NCI-H2171 (cell line): ENCODE results near the gene RFXANK.

Experiments used
- DNase-seq: peaks from one replicate; lab custom pipeline; 2025; lab: John Stamatoyannopoulos, UW

RFXANK gene

DNA sequence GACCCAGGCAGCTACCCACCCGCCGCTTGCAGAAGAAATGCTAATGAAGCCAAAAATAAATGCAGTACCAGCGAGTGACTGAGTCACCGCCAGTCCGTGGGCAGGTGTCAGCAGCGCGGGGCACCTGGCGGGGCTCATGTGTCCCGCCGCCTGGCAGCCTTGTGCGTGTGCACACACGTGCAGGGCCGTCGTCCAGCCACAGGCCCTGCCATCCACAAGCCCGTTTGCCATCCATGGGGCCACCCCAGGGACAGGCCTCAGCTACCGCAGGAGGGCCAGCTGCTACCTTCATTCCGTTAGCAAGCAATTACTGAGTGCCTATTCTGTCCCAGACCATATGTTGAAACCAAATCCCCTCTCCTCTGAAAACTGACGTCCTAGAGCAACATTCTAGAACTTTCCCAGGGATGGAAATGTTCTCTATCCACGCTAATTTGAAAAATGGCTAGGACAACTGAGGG is 40.2 kb downstream of the RFXANK start:
- DNase-seq, result peak; percentile 52

DNA sequence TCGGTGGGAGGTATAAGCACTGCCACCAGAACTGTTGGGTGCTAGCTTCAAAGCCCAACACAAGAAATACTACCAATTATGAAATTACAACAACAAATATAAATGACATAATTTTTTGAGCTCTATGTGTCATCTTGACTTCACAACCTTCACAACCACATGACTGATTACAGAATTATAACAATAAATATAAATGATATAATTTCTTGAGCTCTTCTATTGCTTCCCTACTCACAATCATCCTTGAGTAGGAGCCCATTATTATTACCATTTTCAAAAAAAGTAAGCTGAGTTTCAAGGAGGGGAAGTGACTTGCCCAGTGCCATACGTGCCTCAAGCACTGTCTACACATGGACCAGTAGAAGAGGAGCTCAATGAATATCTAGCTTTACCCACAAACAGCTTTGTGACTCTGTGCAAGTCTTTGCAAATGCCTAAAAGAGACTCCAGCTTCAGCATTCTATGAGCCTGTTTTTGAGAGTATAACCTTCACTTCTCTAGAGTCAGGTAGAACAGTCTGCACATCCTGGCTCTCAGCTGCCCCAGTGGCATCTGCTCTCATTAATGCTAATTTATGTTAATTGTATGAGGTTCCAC is 42.3 kb downstream of the RFXANK start:
- DNase-seq, result no peak

- no peak for DNase-seq
These were observed 44.1 kb downstream of the RFXANK start for GRCh38 chr19:19236173-19236572.

DNA sequence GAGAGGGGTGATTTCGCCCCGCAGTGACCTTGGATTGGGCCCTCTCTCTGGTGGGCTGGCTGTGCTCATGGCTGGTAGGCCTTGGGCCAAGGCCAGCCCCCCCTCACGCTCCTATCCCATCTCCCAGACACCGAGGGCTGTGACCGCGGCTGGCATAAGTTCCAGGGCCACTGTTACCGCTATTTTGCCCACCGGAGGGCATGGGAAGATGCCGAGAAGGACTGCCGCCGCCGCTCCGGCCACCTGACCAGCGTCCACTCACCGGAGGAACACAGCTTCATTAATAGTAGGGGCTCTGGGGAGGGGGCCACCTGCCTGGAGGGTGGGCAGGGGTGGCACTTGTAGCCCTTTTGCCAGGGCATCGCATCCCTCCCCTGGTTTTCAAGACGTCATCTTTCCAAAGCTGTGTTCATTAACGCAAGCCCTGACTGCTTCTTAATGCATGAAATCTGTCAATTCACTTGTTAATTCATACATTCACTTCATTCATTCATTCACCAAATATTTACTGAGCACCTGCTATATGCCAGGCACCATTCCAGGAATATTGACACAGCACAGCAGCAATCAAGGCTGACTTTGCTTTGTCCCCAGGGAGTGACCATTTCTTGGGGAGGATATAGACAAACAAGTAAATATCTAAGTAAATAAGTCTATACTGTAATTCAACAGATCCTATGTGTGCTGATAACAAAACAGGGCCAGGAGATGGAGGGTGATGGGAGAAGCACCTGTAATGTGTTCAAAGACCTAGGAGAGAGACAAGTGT is 46.3 kb downstream of the RFXANK start:
- DNase-seq, result no peak

- DNase-seq, result no peak
These were observed 47.6 kb downstream of the RFXANK start for GRCh38 chr19:19239675-19240074.

DNA sequence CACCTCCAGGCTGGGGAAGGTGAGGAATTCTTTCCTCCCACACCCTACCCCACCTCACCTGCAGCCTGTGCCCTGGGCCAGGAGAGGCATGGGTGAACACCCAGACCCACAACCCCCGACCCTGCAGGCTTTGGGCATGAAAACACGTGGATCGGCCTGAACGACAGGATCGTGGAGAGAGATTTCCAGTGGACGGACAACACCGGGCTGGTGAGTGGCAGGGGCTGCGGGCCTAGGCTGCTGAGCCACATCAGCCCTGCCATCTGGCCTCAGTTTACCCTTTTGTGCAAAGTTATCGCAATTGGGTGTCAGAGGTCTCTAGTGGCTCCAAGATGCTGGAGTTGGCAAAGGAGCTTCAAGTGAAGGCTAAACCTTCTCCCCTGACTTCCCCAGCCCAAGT is 48.4 kb downstream of the RFXANK start:
- no peak for DNase-seq

DNA sequence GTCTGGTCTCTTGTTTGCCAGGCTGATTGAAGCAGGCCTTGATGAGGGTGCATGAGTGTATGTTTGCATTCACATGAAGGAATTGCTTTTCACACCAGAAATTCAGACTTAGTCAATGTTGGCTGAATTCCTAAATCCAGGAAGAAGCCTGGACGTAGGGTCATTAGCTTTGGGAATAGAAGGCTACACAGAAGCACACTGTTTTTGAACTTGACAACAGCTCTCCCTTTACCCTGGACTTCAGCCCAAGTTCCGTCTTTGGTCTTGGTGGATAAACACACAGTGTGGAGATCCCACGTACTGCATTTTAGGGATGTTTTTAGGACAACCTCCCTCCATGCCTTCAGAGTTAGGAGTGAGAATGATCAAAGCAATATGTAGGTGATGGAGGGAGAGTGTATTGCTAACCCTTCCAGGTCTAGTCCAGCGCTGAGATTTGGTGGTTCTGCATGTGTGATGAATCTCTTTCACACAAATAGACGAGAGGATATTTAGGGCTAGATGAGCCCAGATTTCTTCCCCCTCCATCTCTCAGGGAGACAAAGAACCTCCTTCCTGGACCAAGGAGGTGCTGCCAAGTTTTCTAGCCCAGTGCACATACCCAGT is 58.2 kb downstream of the RFXANK start:
- no peak for DNase-seq
